ENCODE data around the gene MED31.
"Not testable (repeated sequence)": the region's sequence is repeated elsewhere in the genome, so short reads cannot be mapped to it uniquely, and the experiment has no call there.

Gene MED31

DNA sequence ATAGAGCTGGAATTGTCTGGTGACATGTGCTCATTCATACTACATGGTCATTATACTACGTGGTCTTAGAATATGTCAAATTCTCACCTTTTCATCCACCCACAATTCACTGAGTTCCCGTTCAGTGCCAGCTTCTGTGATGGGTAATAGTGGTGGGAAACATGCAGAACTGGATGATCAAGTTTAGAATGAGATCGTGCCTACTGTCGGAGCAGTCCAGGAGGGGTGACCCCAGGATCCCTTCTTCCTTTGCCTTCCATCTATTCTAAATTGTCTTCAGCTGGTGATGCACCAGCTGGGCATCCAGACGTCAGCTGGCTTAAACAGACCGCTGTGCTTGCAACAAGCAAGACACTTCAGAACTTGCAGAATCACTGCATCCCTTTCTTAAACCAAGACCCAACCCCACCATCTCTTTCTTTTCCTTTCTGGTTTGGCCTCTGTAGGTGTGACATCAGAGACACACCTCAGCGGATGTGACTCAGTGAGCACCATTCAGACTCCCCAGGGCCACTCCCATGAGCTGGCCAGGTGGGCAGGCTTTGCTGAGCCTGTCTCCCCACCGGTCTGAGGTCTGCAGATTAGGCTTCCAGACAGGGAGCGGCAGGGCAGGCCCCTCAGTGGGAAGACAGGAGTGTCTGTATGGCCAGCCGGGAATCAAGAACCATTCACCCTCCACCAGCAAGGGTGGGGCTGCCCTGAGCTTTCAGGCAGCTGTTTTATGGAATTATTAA is 18.2 kb upstream of the MED31 start:
- no peak overlapping the region for H3K4me3 Mint-ChIP-seq
- peaks cover 13 to 18% of the 10 kb centered on the region in 2 donors for H3K36me3 Mint-ChIP-seq
- no peaks in the 10 kb centered on the region for H3K9me3 Mint-ChIP-seq
- no peaks in the 10 kb centered on the region for H3K27me3 Mint-ChIP-seq
- DNase-seq (no peak), ATAC-seq (replicated peaks) (no peak)
- H3K4me1 Mint-ChIP-seq: peaks cover 17 to 34% of the 10 kb centered on the region in 2 donors
- H3K27ac Mint-ChIP-seq: no peak overlapping the region

DNA sequence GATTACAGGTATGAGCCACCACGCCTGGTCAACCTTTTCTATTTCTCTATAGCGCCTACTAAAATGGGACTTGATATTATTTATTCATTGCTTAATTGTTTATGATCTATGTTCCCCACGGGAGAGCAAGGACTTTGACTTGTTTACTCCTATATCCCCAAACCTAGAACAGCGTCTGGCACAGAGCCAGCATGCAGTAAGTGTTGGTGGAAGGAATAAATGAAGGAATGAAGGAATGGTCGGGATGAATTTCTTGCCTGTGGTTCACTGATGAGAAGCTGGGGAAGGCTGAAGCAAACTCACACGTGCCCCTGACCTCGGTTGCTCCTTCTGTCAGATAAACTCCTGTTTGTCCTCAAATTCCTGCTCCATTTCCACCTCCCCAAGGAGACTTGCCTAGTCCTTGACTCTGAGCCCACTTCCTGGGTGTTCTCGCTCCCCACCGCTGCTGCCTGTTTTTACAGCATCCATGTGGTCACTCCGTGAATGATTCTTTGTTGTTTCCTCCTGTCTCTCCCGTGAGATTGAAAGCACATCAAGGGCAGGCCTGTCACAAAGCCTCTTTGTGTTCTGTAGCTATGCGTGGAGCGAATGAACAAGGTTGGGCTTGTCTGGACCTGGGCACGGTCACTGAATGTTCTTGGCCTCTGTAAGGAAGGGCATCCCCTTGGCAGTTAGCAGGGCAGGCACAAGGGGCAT is 17.5 kb upstream of the MED31 start:
- H3K9me3 Mint-ChIP-seq: no peaks in the 10 kb centered on the region
- peaks cover 13 to 18% of the 10 kb centered on the region in 2 donors for H3K36me3 Mint-ChIP-seq
- H3K4me1 Mint-ChIP-seq: peaks cover 17 to 34% of the 10 kb centered on the region in 2 donors
- ATAC-seq (replicated peaks): no peak
- no peak for DNase-seq
- H3K27ac Mint-ChIP-seq: no peak overlapping the region
- no peaks in the 10 kb centered on the region for H3K27me3 Mint-ChIP-seq
- no peak overlapping the region for H3K4me3 Mint-ChIP-seq

DNA sequence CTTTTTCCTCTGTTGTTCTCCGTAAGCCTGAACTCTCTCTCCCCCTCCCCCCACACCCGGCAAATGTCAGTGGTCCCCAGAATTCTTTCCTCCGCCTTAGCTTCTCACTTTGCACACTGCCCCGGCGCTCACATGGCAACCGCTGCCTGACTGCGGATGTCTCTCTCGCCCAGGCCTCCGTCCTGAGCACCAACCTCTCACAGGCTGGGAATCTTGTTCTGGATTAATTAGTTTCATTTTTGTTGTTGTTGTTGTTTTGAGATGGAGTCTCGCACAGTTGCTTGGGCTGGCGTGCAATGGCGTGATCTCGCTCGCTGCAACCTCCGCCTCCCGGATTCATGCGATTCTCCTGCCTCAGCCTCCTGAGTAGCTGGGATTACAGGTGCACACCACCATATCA is 16.8 kb upstream of the MED31 start:
- peaks cover 17 to 34% of the 10 kb centered on the region in 2 donors for H3K4me1 Mint-ChIP-seq
- DNase-seq: no peak
- H3K27ac Mint-ChIP-seq: no peak overlapping the region
- no peak for ATAC-seq (replicated peaks)
- H3K9me3 Mint-ChIP-seq: no peaks in the 10 kb centered on the region
- no peaks in the 10 kb centered on the region for H3K27me3 Mint-ChIP-seq
- peaks cover 13 to 18% of the 10 kb centered on the region in 2 donors for H3K36me3 Mint-ChIP-seq
- no peak overlapping the region for H3K4me3 Mint-ChIP-seq

DNA sequence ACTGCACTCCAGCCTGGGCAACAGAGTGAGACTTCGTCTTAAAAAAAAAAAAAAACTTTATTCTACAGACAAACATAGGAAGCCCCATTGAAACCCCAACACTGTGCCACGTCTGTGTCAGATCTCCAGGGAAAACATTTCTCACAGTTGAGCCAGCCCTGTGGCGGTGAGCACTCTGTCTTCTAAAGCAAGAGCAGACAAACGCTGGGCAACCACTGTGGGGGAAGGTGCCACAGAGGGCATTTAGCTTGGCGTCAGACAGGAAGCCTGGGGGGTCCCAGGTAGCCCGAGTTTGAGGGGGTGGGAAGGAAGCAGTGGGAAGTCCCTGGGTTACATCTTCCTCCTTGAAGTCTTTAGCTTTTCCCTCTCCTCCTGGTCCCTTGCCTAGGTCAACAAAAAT is 16.1 kb upstream of the MED31 start:
- no peak overlapping the region for H3K4me3 Mint-ChIP-seq

DNA sequence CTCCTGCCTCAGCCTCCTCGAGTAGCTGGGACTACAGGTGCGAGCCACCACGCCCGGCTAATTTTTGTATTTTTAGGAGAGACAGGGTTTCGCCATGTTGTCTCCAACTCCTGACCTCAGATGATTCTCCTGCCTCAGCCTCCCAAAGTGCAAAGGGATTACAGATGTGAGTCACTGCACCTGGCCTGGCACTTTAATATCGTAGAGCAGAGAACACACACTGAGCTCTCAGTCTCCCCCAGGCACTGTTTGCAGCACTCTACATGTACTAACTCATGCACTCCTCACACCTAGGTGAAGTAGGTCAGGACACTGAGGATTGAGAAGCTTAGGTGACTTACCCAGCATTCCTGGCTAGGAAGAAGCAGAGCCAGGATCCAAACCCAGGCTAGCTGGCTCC is 15.2 kb upstream of the MED31 start:
- no peaks in the 10 kb centered on the region for H3K9me3 Mint-ChIP-seq
- H3K4me1 Mint-ChIP-seq: peaks cover 25 to 46% of the 10 kb centered on the region in 2 donors
- no peak overlapping the region for H3K27ac Mint-ChIP-seq
- DNase-seq (no peak), ATAC-seq (replicated peaks) (no peak)
- peaks cover 13 to 18% of the 10 kb centered on the region in 2 donors for H3K36me3 Mint-ChIP-seq
- no peaks in the 10 kb centered on the region for H3K27me3 Mint-ChIP-seq
- no peak overlapping the region for H3K4me3 Mint-ChIP-seq

More for the DNA sequence above, 16.1 kb upstream of the MED31 start:
- H3K27ac Mint-ChIP-seq: no peak overlapping the region
- H3K27me3 Mint-ChIP-seq: no peaks in the 10 kb centered on the region
- H3K36me3 Mint-ChIP-seq: peaks cover 13 to 18% of the 10 kb centered on the region in 2 donors
- no peaks in the 10 kb centered on the region for H3K9me3 Mint-ChIP-seq
- ATAC-seq (replicated peaks) (peak; percentile 34 to 56), DNase-seq (no peak)
- peaks cover 19 to 39% of the 10 kb centered on the region in 2 donors for H3K4me1 Mint-ChIP-seq

DNA sequence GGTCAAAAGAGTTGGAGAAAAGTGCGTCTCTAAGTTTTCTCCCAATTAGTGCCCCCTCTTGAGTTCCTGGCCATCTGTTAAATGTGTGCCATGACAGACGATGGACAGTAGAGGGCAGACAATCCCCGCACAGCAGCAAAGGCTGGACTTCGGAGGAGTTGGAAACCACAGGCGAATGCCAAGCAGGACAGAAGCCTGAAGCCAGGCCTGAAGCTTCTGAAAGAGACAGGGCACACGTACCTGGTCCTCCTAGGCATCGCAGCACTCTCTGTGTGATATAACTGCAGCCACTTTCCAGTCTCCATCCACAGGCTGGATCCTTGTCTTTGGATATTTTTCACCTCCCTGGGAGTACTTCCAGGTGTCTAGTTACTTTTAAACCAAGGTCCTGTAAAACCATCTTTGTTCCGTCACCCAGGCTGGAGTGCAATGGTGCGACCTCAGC is 14.7 kb upstream of the MED31 start:
- Mint-ChIP-seq H3K4me3 (no peak overlapping the region), H3K36me3 (peaks cover 13 to 18% of the 10 kb centered on the region in 2 donors), H3K4me1 (peaks cover 29 to 51% of the 10 kb centered on the region in 2 donors), H3K27me3 (no peaks in the 10 kb centered on the region), H3K9me3 (no peaks in the 10 kb centered on the region), H3K27ac (no peak overlapping the region)
- ATAC-seq (replicated peaks) (peak; percentile 77 to 86), DNase-seq (peak; percentile 42)

DNA sequence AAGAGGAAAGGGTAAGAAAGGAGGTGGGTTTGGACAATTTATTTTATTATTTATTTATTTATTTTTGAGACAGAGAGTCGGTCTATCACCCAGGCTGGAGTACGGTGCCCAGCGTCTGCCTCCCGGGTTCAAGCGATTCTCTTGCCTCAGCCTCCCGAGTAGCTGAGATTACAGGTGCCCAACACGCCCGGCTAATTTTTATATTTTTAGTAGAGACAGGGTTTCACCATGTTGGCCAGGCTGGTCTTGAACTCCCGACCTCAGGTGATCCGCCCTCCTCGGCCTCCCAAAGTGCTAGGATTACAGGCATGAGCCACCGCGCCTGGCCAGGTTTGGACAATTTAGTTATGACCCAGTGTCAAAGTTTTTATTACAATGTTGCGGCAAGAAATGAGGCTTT is 11.8 kb upstream of the MED31 start:
- H3K27ac Mint-ChIP-seq; H3K27me3 Mint-ChIP-seq; ATAC-seq (replicated peaks); H3K9me3 Mint-ChIP-seq; DNase-seq; H3K4me3 Mint-ChIP-seq: not testable (repeated sequence)
- peaks cover 13 to 18% of the 10 kb centered on the region in 2 donors for H3K36me3 Mint-ChIP-seq
- peaks cover 40 to 72% of the 10 kb centered on the region in 2 donors for H3K4me1 Mint-ChIP-seq

DNA sequence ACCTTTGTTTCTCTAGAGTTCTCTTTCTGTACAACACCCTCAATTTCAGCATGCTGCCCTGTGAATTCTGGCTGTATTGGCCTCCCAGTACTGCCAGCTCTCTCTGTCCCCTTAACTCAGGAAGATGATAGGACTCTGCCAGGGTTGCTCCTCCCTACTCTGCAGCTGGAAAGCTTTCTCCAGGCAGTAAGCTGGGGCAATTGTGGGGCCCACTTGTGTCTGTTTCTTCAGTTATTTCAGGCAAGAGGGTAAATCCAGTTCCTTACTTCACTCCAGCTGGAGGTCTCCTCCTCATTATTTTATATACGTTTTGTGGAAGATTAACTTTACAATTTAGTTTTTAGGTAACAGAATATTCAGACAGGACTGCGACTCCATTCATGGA is 10.1 kb upstream of the MED31 start:
- Mint-ChIP-seq H3K36me3 (peaks cover 11 to 12% of the 10 kb centered on the region in 2 donors), H3K27ac (no peak overlapping the region), H3K9me3 (peaks cover 0 to 1% of the 10 kb centered on the region in 2 donors), H3K27me3 (no peaks in the 10 kb centered on the region), H3K4me1 (peaks cover 37 to 67% of the 10 kb centered on the region in 2 donors), H3K4me3 (peak overlapping the region in 1 of 2 donors; percentile 56)
- ATAC-seq (replicated peaks): no peak
- DNase-seq: no peak

DNA sequence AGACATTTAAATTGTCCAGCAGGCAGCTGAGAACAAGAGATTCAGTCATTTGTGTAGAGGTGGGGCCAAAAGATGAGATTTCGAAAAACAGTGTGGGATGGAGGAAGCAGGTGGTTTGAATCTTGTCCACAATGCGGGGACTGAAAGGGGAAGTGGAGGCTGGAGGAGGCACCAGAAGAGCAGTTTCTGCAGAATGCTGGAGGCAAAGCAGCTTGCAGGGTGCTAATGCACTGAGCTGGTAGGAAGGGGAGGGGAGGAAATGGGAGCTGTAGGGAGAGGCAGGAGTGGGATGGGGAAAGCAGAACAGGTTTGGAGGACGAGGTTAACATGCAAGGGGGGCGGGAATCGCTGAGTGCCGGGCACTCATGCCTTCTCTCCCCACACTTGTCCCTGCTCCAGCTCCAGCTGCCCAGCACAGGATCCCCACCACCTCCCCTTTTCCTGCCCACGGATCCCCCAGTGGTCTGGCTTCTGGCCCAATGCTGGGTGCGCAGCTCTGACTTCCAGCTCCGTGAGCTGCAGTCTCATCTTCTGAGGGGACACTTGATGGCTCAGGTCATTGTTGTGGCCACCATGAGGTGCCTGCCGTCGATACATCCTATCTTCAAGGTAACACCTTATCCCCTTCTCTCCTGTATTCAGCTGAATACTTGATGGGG is 9.5 kb upstream of the MED31 start:
- peaks cover 11 to 12% of the 10 kb centered on the region in 2 donors for H3K36me3 Mint-ChIP-seq
- ATAC-seq (replicated peaks) (peak; percentile 92 to 93), DNase-seq (peak; percentile 76)
- H3K27ac Mint-ChIP-seq: peak overlapping the region; percentile 49
- H3K4me1 Mint-ChIP-seq: peaks cover 40 to 62% of the 10 kb centered on the region in 2 donors
- H3K27me3 Mint-ChIP-seq: no peaks in the 10 kb centered on the region
- peak overlapping the region; percentile 56 to 70 for H3K4me3 Mint-ChIP-seq
- peaks cover 0 to 1% of the 10 kb centered on the region in 2 donors for H3K9me3 Mint-ChIP-seq

DNA sequence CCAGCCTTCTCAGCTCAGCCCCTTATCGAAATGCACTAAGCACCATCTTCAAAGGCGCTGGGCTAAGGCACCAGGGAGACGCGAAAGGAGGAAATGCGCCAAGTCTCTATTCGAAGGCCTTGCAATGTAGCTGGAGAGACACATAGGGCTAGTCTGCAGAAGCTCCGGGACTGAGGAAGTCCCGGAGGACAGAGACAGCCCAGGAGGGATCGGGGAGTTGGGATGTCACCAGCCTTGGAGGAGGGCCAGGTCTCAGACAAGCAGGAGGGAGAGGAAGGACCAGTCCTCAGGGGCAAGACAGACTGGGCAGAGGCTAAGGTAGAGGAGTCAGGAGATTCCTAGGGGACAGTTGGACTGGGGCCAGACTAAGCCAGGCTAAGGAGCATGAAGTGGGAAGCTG is 8.7 kb upstream of the MED31 start:
- no peak for DNase-seq
- Mint-ChIP-seq H3K4me3 (peak overlapping the region; percentile 25 to 47), H3K9me3 (peaks cover 0 to 1% of the 10 kb centered on the region in 2 donors), H3K4me1 (peaks cover 41 to 56% of the 10 kb centered on the region in 2 donors), H3K36me3 (peaks cover 10% of the 10 kb centered on the region in 2 donors), H3K27me3 (no peaks in the 10 kb centered on the region), H3K27ac (peak overlapping the region; percentile 80)
- no peak for ATAC-seq (replicated peaks)

DNA sequence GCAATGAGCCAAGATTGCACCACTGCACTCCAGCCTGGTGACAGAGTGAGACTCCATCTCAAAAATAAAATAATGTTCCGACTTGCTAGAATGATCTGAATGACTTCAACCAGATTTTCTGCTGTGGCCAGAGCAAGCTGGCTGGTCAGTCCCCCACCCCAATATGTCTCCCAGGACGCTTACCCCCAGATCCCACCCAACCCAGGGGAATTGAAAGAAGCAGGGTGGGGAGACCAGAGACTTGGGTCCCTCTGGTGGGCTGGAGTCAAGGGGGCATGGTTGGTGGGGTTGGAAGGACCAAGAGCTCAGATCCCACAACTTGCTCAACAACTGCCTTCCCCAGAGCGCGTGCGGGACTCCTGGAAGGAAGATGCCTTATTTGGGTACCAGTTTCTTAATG is 7.0 kb upstream of the MED31 start:
- peak overlapping the region; percentile 31 to 91 for H3K4me3 Mint-ChIP-seq
- not testable (repeated sequence) for ATAC-seq (replicated peaks); H3K27me3 Mint-ChIP-seq; H3K9me3 Mint-ChIP-seq; DNase-seq
- peaks cover 46 to 66% of the 10 kb centered on the region in 2 donors for H3K4me1 Mint-ChIP-seq
- peak overlapping the region; percentile 70 for H3K27ac Mint-ChIP-seq
- peaks cover 9 to 13% of the 10 kb centered on the region in 2 donors for H3K36me3 Mint-ChIP-seq

DNA sequence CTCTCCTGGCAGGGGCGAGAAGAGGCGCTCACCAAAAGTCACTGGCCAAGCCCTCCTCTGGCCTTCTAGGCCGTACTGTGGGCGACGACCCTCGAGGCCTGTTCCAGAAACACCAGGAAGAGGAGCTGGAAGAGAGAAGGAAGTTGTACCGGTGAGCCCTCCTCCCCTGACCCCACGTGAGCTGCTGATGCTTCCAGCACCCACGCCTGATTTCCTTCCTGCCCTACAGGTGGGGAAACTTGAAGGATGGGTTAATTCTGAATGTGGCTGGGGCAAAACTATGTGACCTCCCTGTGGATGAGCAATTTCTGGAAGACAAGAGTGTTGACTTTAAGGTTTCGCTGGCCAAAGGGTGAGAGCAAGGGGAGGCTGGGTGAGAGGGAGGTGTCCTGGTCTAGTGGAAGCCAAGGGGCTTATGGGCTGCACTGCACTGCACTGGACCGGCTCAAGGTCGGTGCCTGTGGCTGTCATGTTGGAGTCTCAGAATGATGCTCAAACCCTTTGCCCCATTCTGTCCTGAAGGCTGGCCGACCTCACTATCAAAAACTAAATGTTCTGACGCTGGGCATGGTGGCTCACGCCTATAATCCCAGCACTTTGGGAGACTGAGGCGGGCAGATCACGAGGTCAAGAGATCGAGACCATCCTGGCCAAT is 6.4 kb upstream of the MED31 start:
- peaks cover 0 to 1% of the 10 kb centered on the region in 2 donors for H3K9me3 Mint-ChIP-seq
- H3K4me3 Mint-ChIP-seq: peak overlapping the region; percentile 91 to 96
- DNase-seq (no peak), ATAC-seq (replicated peaks) (peak in 1 of 2 donors; percentile 3)
- peaks cover 47 to 69% of the 10 kb centered on the region in 2 donors for H3K4me1 Mint-ChIP-seq
- peaks cover 9 to 15% of the 10 kb centered on the region in 2 donors for H3K36me3 Mint-ChIP-seq
- peak overlapping the region; percentile 92 for H3K27ac Mint-ChIP-seq
- H3K27me3 Mint-ChIP-seq: no peaks in the 10 kb centered on the region

DNA sequence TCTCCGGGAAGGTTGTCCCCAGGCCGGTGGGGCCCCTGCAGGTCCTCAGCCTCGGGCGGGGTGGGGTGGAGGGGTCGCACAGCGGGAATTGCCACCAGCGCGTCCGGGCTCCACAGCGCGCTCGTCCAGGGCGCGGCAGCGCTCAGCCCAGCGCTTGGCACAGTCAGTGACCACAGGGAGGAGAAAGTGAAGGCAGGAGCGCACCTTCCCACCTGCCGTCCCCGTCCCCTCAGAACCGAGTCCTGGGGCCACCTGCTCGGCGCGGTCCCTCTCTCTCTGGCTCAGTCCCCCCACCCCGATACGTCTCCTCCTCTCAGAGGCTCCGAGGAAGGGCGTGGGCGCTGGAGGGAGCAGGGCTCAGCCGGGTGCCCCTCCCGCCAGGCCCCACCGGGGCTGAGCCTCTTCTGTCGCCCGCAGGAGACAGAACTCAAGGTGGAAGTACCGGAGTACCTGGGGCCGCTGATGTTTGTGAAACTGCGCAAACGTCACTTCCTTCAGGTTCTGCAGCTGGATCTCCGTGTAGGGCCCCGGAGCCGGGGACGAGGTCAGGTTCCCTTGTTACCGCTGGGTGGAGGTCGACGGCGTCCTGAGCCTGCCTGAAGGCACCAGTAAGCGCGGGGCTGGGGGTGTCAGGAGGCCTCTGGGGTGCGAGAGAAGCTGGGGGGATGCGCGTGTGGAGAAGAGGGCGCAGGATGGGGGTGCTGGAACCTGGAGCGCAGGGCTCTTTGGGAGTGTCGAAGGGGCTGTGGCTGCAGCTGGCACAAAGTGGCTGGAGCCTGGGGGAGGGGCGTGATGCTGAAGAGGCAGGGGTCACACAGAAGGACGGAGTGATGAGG is 5.6 kb upstream of the MED31 start:
- peak; percentile 74 to 75 for ATAC-seq (replicated peaks)
- not testable (repeated sequence) for DNase-seq, H3K27me3 Mint-ChIP-seq, H3K9me3 Mint-ChIP-seq
- H3K4me1 Mint-ChIP-seq: peaks cover 45 to 68% of the 10 kb centered on the region in 2 donors
- H3K27ac Mint-ChIP-seq: peak overlapping the region; percentile 92
- H3K4me3 Mint-ChIP-seq: peak overlapping the region; percentile 91 to 96
- peaks cover 9 to 15% of the 10 kb centered on the region in 2 donors for H3K36me3 Mint-ChIP-seq
